ENCODE measurements around the gene PDZD2.

PDZD2 gene

DNA sequence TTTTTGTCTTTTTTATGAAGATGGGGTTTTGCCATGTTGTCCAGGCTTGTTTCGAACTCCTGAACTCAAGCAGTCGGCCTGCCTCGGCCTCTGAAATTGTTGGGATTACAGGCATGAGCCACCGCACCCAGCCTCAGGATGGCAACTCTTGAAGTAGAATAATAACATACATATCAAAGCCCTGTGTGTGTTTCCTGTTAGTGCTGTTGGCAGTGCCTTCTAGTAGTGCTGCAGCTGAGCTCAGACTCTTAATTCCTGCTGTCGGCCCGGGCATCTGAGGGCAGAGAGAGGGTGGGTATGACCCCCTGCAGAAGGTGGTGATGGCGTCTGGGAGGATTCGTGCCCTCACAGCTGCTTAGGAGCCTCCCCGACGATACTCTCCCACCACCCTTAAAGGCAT lies 227.2 kb downstream of the PDZD2 start:
- Histone ChIP-seq H3K27ac (ENCODE audit: low read length) (no peak overlapping the region), H2AFZ (ENCODE audit: low read length) (no peak overlapping the region), H3K4me2 (ENCODE audit: low read depth, low read length) (no peak overlapping the region), H3K9me2 (replicated peaks; ENCODE audit: insufficient read depth, low read length) (no peaks in the 10 kb centered on the region), H3K4me1 (ENCODE audit: low read length) (no peaks in the 10 kb centered on the region), H4K20me1 (ENCODE audit: insufficient read depth, low read length) (no peaks in the 10 kb centered on the region), H3K27me3 (replicated peaks; ENCODE audit: insufficient read depth, low read length) (no peaks in the 10 kb centered on the region), H3K79me2 (ENCODE audit: low read length) (no peaks in the 10 kb centered on the region), H3F3A (ENCODE audit: insufficient read depth, low read length) (no peaks in the 10 kb centered on the region), H3K4me3 (ENCODE audit: low read length) (no peak overlapping the region), H3K36me3 (replicated peaks; ENCODE audit: insufficient read depth, low read length) (no peaks in the 10 kb centered on the region), H3K9me3 (replicated peaks; ENCODE audit: insufficient read depth, low read length) (no peaks in the 10 kb centered on the region), H3K9ac (ENCODE audit: low read length) (no peak overlapping the region)
- DNase-seq = no peak
- TF ChIP-seq EZH2phosphoT487 (IDR thresholded peaks at IDR 0.05; ENCODE audit: low read length) (no peak), CTCF (IDR thresholded peaks at IDR 0.05; ENCODE audit: low read length) (no peak), EZH2 (optimal IDR thresholded peaks at IDR 0.05; ENCODE audit: low read depth, low read length) (no peak)

GRCh38 chr5:31867219-31867618 lies 228.3 kb downstream of the PDZD2 start:
- no peak overlapping the region for H2AFZ ChIP-seq (ENCODE audit: low read length)
- no peak overlapping the region for H3K9ac ChIP-seq (ENCODE audit: low read length)
- H3K4me3 ChIP-seq (ENCODE audit: low read length) = no peak overlapping the region
- no peaks in the 10 kb centered on the region for H3K27me3 ChIP-seq (replicated peaks; ENCODE audit: insufficient read depth, low read length)
- no peaks in the 10 kb centered on the region for H3K4me1 ChIP-seq (ENCODE audit: low read length)
- no peak for DNase-seq
- TF ChIP-seq EZH2 (optimal IDR thresholded peaks at IDR 0.05; ENCODE audit: low read depth, low read length) (no peak), EZH2phosphoT487 (IDR thresholded peaks at IDR 0.05; ENCODE audit: low read length) (no peak), CTCF (IDR thresholded peaks at IDR 0.05; ENCODE audit: low read length) (no peak)
- H3K79me2 ChIP-seq (ENCODE audit: low read length) = no peaks in the 10 kb centered on the region
- no peaks in the 10 kb centered on the region for H3F3A ChIP-seq (ENCODE audit: insufficient read depth, low read length)
- no peaks in the 10 kb centered on the region for H3K9me2 ChIP-seq (replicated peaks; ENCODE audit: insufficient read depth, low read length)
- no peaks in the 10 kb centered on the region for H4K20me1 ChIP-seq (ENCODE audit: insufficient read depth, low read length)
- H3K9me3 ChIP-seq (replicated peaks; ENCODE audit: insufficient read depth, low read length) = no peaks in the 10 kb centered on the region
- no peak overlapping the region for H3K4me2 ChIP-seq (ENCODE audit: low read depth, low read length)
- H3K36me3 ChIP-seq (replicated peaks; ENCODE audit: insufficient read depth, low read length) = no peaks in the 10 kb centered on the region
- H3K27ac ChIP-seq (ENCODE audit: low read length) = no peak overlapping the region

GRCh38 chr5:31880449-31880848 lies 241.5 kb downstream of the PDZD2 start:
- Histone ChIP-seq H3K27me3 (replicated peaks; ENCODE audit: insufficient read depth, low read length) (no peaks in the 10 kb centered on the region), H3K79me2 (ENCODE audit: low read length) (no peaks in the 10 kb centered on the region), H2AFZ (ENCODE audit: low read length) (no peak overlapping the region), H3K4me3 (ENCODE audit: low read length) (no peak overlapping the region), H3K27ac (ENCODE audit: low read length) (no peak overlapping the region), H3F3A (ENCODE audit: insufficient read depth, low read length) (no peaks in the 10 kb centered on the region), H3K36me3 (replicated peaks; ENCODE audit: insufficient read depth, low read length) (no peaks in the 10 kb centered on the region), H4K20me1 (ENCODE audit: insufficient read depth, low read length) (no peaks in the 10 kb centered on the region), H3K4me1 (ENCODE audit: low read length) (no peaks in the 10 kb centered on the region), H3K9me2 (replicated peaks; ENCODE audit: insufficient read depth, low read length) (no peaks in the 10 kb centered on the region), H3K9me3 (replicated peaks; ENCODE audit: insufficient read depth, low read length) (no peaks in the 10 kb centered on the region), H3K4me2 (ENCODE audit: low read depth, low read length) (no peak overlapping the region), H3K9ac (ENCODE audit: low read length) (no peak overlapping the region)
- DNase-seq = no peak
- TF ChIP-seq CTCF (IDR thresholded peaks at IDR 0.05; ENCODE audit: low read length) (no peak), EZH2 (optimal IDR thresholded peaks at IDR 0.05; ENCODE audit: low read depth, low read length) (no peak), EZH2phosphoT487 (IDR thresholded peaks at IDR 0.05; ENCODE audit: low read length) (no peak)

All from MM.1S (cell line).